ENCODE measurements around the gene EXD3. TPM values are rescaled to one million over a fixed set of nuclear protein-coding genes. Genes with fewer than 3 reads are reported as not detected.

Gene EXD3
- total RNA-seq, 4 donors from 2014 or later: 13.8 to 25.7 (median 17.7) TPM

DNA sequence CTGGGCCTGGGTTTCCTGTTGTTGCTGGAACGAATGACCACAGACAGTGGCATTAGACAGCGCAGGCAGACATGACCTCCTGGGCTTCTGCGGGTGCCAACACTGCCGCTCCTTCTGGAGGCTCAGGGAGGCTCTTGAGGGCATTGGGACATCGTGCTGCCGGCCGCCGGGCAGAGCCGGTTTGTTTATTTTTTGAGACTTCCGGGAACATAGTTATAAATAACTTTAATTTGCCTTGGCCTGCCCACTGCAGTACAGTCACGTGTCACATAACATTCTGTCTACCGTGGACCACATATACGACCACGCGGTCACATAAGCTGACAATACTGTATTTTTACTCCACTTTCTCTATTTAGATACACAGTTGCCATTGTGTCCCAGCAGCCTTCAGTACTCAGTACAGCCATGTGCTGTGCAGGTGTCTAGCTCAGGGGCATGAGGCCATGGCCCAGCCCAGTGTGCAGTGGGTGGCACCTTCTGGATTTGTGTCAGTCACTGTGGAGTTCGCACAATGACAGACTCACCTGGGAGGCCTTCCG, 153.7 kb downstream of the EXD3 start:
- H3K4me3 ChIP-seq (ENCODE audit: low read depth, poor library complexity, severe bottlenecking): no peak overlapping the region

DNA sequence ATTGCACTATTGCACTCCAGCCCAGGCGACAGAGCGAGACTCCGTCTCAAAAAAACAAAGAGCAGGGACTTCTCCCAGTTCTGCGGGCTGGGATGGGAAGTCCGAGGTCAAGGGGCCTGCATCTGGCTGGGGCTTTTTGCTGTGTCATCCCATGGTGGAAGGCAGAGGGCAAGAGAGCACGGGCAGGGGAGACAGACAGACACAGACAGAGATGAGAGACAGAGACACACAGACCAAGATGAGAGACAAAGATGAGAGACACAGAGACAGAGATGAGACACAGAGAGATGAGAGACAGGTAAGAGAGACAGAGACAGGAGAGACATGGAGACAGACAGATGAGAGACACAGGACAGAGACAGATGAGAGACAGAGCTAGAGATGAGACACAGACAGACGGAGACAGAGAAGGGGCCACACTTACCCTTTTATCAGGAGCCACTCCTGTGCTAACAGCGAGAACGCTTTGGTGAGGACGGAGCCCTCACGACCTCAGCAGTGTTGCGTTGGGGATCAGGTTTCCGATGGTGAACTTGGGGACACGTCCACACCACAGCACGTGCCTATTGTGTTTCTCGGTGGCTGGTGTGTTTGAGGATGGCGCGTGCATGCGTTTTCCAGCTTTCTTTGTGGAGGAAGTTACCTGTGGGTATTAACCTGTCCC, 154.3 kb downstream of the EXD3 start:
- DNase-seq (ENCODE audit: low spot score in 2 of 2): no peak
- no peak overlapping the region for H3K4me3 ChIP-seq (ENCODE audit: low read depth, poor library complexity, severe bottlenecking)
- intact Hi-C loops (cut with DNase I; ENCODE audit: low total_unique reads): no loop called here
- TF ChIP-seq, protein P1, sequence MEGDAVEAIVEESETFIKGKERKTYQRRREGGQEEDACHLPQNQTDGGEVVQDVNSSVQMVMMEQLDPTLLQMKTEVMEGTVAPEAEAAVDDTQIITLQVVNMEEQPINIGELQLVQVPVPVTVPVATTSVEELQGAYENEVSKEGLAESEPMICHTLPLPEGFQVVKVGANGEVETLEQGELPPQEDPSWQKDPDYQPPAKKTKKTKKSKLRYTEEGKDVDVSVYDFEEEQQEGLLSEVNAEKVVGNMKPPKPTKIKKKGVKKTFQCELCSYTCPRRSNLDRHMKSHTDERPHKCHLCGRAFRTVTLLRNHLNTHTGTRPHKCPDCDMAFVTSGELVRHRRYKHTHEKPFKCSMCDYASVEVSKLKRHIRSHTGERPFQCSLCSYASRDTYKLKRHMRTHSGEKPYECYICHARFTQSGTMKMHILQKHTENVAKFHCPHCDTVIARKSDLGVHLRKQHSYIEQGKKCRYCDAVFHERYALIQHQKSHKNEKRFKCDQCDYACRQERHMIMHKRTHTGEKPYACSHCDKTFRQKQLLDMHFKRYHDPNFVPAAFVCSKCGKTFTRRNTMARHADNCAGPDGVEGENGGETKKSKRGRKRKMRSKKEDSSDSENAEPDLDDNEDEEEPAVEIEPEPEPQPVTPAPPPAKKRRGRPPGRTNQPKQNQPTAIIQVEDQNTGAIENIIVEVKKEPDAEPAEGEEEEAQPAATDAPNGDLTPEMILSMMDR (IDR thresholded peaks at IDR 0.05): no peak
- no peak for TF ChIP-seq POLR2A (IDR thresholded peaks at IDR 0.05)
- WGBS, 2 donors: 78 to 79% methylated on average over 17 to 19 of the region's 19 CpGs

More for the DNA sequence above, 153.7 kb downstream of the EXD3 start:
- 48 to 56% methylated on average over 17 of the region's 17 CpGs for WGBS, 2 donors
- DNase-seq (ENCODE audit: low spot score in 2 of 2): peak in 1 of 2 donors; percentile 87
- TF ChIP-seq, protein P1 (IDR thresholded peaks at IDR 0.05): no peak
- no peak for TF ChIP-seq POLR2A (IDR thresholded peaks at IDR 0.05)
- intact Hi-C loops (cut with DNase I; ENCODE audit: low total_unique reads): no loop called here

DNA sequence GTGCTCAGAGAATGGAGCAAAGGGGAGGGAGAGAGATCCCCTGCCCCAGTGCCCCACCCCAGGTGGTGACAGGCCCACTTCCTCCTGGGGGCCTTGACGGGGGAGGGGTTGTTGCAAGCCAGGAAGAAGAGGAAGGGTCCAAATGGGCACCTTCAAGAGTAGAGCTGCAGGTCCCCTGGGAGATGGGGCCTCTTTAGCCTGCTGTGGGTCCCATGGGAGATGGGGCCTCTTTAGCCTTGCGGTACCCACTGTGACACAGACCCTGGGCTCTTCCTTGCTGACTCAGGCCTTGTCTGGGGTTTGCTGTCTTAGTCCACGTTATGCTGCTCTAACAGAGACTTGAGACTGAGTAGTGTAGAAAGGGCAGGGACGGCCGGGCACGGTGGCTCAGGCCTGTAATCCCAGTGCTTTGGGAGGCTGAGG, 155.0 kb downstream of the EXD3 start:
- intact Hi-C loops (cut with DNase I; ENCODE audit: low total_unique reads): no loop called here
- TF ChIP-seq, protein P1 (IDR thresholded peaks at IDR 0.05): no peak
- no peak for TF ChIP-seq POLR2A (IDR thresholded peaks at IDR 0.05)
- H3K4me3 ChIP-seq (ENCODE audit: low read depth, poor library complexity, severe bottlenecking): no peak overlapping the region
- WGBS, 2 donors: 88 to 95% methylated on average over 6 of the region's 6 CpGs
- DNase-seq (ENCODE audit: low spot score in 2 of 2): no peak

DNA sequence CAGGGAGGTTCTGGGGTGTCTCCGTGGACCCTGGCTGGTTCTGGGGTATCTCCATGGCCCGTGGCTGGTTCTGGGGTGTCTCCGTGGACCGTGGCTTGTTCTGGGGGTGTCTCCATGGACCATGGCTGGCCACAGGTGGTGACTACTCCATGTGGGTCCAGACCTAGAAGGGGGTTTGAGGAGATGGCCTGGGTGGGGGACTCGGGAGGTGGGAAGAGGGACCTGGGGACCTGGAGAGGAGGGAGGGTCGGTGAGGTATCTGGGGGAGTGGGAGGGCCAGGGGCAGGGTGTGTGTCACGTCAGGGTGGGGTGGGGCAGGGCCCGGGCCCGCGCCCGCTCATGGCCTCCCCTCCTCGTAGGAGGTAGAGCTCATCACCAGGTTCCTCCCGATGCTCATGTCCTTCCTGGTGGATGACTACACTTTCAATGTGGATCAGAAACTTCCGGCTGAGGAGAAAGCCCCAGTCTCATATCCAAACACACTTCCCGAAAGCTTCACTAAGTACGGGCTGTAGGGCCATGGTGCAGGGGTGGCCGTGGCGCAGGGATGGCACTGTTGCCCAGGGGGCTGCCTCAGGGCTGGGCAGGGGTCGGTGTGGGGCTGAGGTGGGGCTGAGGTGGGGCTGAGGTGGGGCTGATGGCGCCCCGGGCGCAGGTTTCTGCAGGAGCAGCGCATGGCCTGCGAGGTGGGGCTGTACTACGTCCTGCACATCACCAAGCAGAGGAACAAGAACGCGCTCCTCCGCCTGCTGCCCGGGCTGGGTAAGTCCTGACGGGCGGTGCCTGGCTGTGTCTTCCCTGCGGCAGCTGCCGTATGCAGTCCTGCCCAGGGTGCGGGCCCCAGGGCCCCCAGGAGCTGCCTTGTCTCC, 156.1 kb downstream of the EXD3 start:
- TF ChIP-seq POLR2A (IDR thresholded peaks at IDR 0.05): no peak
- TF ChIP-seq, protein P1 (IDR thresholded peaks at IDR 0.05): no peak
- no peak overlapping the region for H3K4me3 ChIP-seq (ENCODE audit: low read depth, poor library complexity, severe bottlenecking)
- no peak for DNase-seq (ENCODE audit: low spot score in 2 of 2)
- intact Hi-C loops (cut with DNase I; ENCODE audit: low total_unique reads): no loop called here
- 86 to 88% methylated on average over 31 to 34 of the region's 34 CpGs for WGBS, 2 donors

DNA sequence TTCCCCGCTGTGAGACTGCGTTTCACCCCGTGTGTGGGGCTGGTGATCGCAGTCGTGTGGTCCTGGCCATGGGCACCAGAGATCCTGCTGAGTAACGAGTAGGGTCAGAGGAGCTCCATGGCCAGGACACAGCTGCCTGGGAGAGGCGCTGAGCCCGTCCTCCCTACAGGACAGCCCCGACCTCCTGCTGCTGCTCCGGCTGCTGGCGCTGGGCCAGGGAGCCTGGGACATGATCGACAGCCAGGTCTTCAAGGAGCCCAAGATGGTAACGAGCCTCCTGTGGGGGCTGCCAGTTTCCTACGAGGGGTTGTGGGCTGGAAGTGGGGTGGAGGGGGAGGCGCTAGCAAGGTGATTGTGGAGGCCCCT, 156.8 kb downstream of the EXD3 start:
- no peak overlapping the region for H3K4me3 ChIP-seq (ENCODE audit: low read depth, poor library complexity, severe bottlenecking)
- WGBS, 2 donors: 86 to 87% methylated on average over 9 to 15 of the region's 15 CpGs
- TF ChIP-seq POLR2A (IDR thresholded peaks at IDR 0.05): no peak
- TF ChIP-seq, protein P1 (IDR thresholded peaks at IDR 0.05): no peak
- intact Hi-C loops (cut with DNase I; ENCODE audit: low total_unique reads): no loop called here
- no peak for DNase-seq (ENCODE audit: low spot score in 2 of 2)
